ENCODE data around the gene AHNAK2.
A peak's percentile ranks its signal among the peaks of the same experiment; 100 is the strongest.

The AHNAK2 gene

GRCh38 chr14:104973385-104974145 lies 4.6 kb downstream of the AHNAK2 start:
- no peak for DNase-seq (ENCODE audit: low spot score)

- DNase-seq (ENCODE audit: low spot score): no peak
Measured at GRCh38 chr14:104973135-104973384, 5.1 kb downstream of the AHNAK2 start.

GRCh38 chr14:104972301-104973134 lies 5.7 kb downstream of the AHNAK2 start:
- DNase-seq (ENCODE audit: low spot score): no peak

- no peak for DNase-seq (ENCODE audit: low spot score)
Measured at GRCh38 chr14:104971447-104972240, 6.5 kb downstream of the AHNAK2 start.

- DNase-seq (ENCODE audit: low spot score): no peak
Measured at GRCh38 chr14:104970231-104971068, 7.7 kb downstream of the AHNAK2 start.

GRCh38 chr14:104969741-104970230 lies 8.4 kb downstream of the AHNAK2 start:
- no peak for DNase-seq (ENCODE audit: low spot score)

GRCh38 chr14:104968541-104969401 lies 9.4 kb downstream of the AHNAK2 start:
- DNase-seq (ENCODE audit: low spot score): no peak

GRCh38 chr14:104968153-104968527 lies 10.0 kb downstream of the AHNAK2 start:
- no peak for DNase-seq (ENCODE audit: low spot score)

- DNase-seq (ENCODE audit: low spot score): peak; percentile 65
Measured at GRCh38 chr14:104967386-104968152, 10.6 kb downstream of the AHNAK2 start.

- no peak for DNase-seq (ENCODE audit: low spot score)
Measured at GRCh38 chr14:104966981-104967385, 11.2 kb downstream of the AHNAK2 start.

- no peak for DNase-seq (ENCODE audit: low spot score)
Measured at GRCh38 chr14:104966261-104966865, 11.8 kb downstream of the AHNAK2 start.

GRCh38 chr14:104965561-104966231 lies 12.5 kb downstream of the AHNAK2 start:
- no peak for DNase-seq (ENCODE audit: low spot score)

GRCh38 chr14:104964546-104964945 lies 13.6 kb downstream of the AHNAK2 start:
- no peak for DNase-seq (ENCODE audit: low spot score)

- DNase-seq (ENCODE audit: low spot score): no peak
Measured at GRCh38 chr14:104957146-104958113, 20.7 kb downstream of the AHNAK2 start.

- DNase-seq (ENCODE audit: low spot score): no peak
Measured at GRCh38 chr14:104956290-104956890, 21.8 kb downstream of the AHNAK2 start.

GRCh38 chr14:104955396-104955770 lies 22.8 kb downstream of the AHNAK2 start:
- DNase-seq (ENCODE audit: low spot score): no peak

GRCh38 chr14:104954746-104955395 lies 23.3 kb downstream of the AHNAK2 start:
- DNase-seq (ENCODE audit: low spot score): no peak
